A549 (cell line): ENCODE results near the gene CCL8. TPM values are rescaled to one million over a fixed set of nuclear protein-coding genes. Genes with fewer than 3 reads are reported as not detected.

ENCODE experiments used
- ATAC-seq, 2 experiments: fragments of 200-7000 bp in 1 of 2; fragments of >200 bp in 1 of 2; cut with Nextera tagmentation in 1 of 2; cut with Tn5 transposase in 1 of 2; 3 replicates each; pipeline versions ENCODE4 v1.8.0 to v1.9.1; 2018 to 2020; ENCODE audit warnings: mild to moderate bottlenecking in 1 of 2, moderate library complexity in 1 of 2
- CTCF ChIA-PET: fragments of 300-600 bp; sonication (Branson Sonifier 250); formaldehyde crosslinking; extraction: SDS; loops from one replicate; lab custom pipeline; 2021; ENCODE audit warnings: antibody characterized with exemption, inconsistent platforms; lab: Yijun Ruan, JAX
- POLR2A ChIA-PET: fragments of 350-600 bp; formaldehyde crosslinking; extraction: SDS; loops from one replicate; lab custom pipeline; 2021; ENCODE audit warnings: antibody characterized with exemption, inconsistent platforms; lab: Yijun Ruan, JAX
- DNase-seq, 2 experiments: peaks; one replicate each; pipeline versions ENCODE4 v3.0.0 to v3.0.0-alpha.2; 2011 to 2016; ENCODE audit warnings: low read depth in 1 of 2, low spot score in 1 of 2
- FAIRE-seq: peaks from 2 replicates; lab custom pipeline; 2011; peaks lifted over from hg19 to GRCh38; lab: Jason Lieb, UNC
- H3K27ac ChIP-seq, 2 experiments: fragments of >200 bp; sonication (Bioruptor Twin); formaldehyde crosslinking; 3 replicates each; pipeline ENCODE4 v1.5.1; 2016 to 2017
- H3K4me1 ChIP-seq: fragments of >200 bp; sonication (Bioruptor Twin); formaldehyde crosslinking; 3 replicates; pipeline ENCODE4 v1.6.1; 2016
- H3K4me2 ChIP-seq: fragments of >200 bp; sonication (Bioruptor Twin); formaldehyde crosslinking; 3 replicates; pipeline ENCODE4 v1.6.1; 2016
- H3K4me3 ChIP-seq: fragments of >200 bp; sonication (Bioruptor Twin); formaldehyde crosslinking; 3 replicates; pipeline ENCODE4 v1.5.1; 2016
- H3K9me3 ChIP-seq: fragments of >200 bp; sonication (Bioruptor Twin); formaldehyde crosslinking; 3 replicates; pipeline ENCODE4 v1.6.1; 2016
- ATOH8 ChIP-seq: fragments of 250-450 bp; sonication (Bioruptor Pico); IDR thresholded peaks from 2 replicates; pipeline ENCODE4 v1.5.0; 2020; ENCODE audit warnings: low read depth, mild to moderate bottlenecking, moderate library complexity
- BCL3 ChIP-seq: fragments of >200 bp; sonication (Bioruptor Twin); formaldehyde crosslinking; IDR thresholded peaks from 3 replicates; pipeline ENCODE4 v1.6.1; 2016
- CEBPB ChIP-seq, 2 experiments: fragments of >200 bp in 1 of 2; sonication (Bioruptor Twin) in 1 of 2; formaldehyde crosslinking in 1 of 2; IDR thresholded peaks; 2 replicates each; pipeline ENCODE4 v1.6.1; 2012 to 2016
- CTCF ChIP-seq: fragments of >200 bp; sonication (Bioruptor Twin); formaldehyde crosslinking; IDR thresholded peaks from 3 replicates; pipeline ENCODE4 v1.5.1; 2016
- EHF ChIP-seq: fragments of 250-450 bp; sonication (Bioruptor Pico); IDR thresholded peaks from 2 replicates; pipeline ENCODE4 v1.5.0; 2020; ENCODE audit warnings: mild to moderate bottlenecking
- HDAC2 ChIP-seq: fragments of 200-600 bp; sonication (generic); IDR thresholded peaks from 2 replicates; pipeline ENCODE4 v1.6.1; 2016
- HOXA7 ChIP-seq: fragments of 250-450 bp; sonication (Bioruptor Pico); IDR thresholded peaks from 2 replicates; pipeline ENCODE4 v1.5.0; 2020; ENCODE audit warnings: mild to moderate bottlenecking, moderate library complexity
- HOXB5 ChIP-seq: fragments of 250-450 bp; sonication (Bioruptor Pico); IDR thresholded peaks from 2 replicates; pipeline ENCODE4 v1.5.0; 2020; ENCODE audit warnings: mild to moderate bottlenecking, moderate library complexity
- JUN ChIP-seq, 2 experiments: fragments of >200 bp; sonication (Bioruptor Twin); formaldehyde crosslinking; IDR thresholded peaks; 2 replicates in 1 of 2; 3 replicates in 1 of 2; pipeline ENCODE4 v1.6.1; 2016 to 2017
- KDM1A ChIP-seq: fragments of 200-600 bp; sonication (generic); IDR thresholded peaks from 2 replicates; pipeline ENCODE4 v1.6.1; 2016; ENCODE audit warnings: low read depth, mild to moderate bottlenecking
- NFE2L2 ChIP-seq: fragments of 150-350 bp; conservative IDR thresholded peaks from 2 replicates; pipeline ENCODE4 v1.6.1; 2014; ENCODE audit warnings: low read length
- NR3C1 ChIP-seq: fragments of >200 bp; sonication (Bioruptor Twin); formaldehyde crosslinking; IDR thresholded peaks from 3 replicates; pipeline ENCODE4 v1.6.1; 2017
- PHF8 ChIP-seq: fragments of 200-600 bp; sonication (generic); IDR thresholded peaks from 2 replicates; pipeline ENCODE4 v1.6.1; 2016; ENCODE audit warnings: low read depth, mild to moderate bottlenecking, antibody characterized with exemption, moderate library complexity, borderline replicate concordance
- POLR2A ChIP-seq: IDR thresholded peaks from 2 replicates; pipeline ENCODE4 v1.6.1; 2012; ENCODE audit warnings: mild to moderate bottlenecking, low read length
- RAD21 ChIP-seq, 2 experiments: fragments of >200 bp in 1 of 2; sonication (Bioruptor Twin) in 1 of 2; formaldehyde crosslinking in 1 of 2; IDR thresholded peaks in 1 of 2; conservative IDR thresholded peaks in 1 of 2; 2 replicates in 1 of 2; 3 replicates in 1 of 2; pipeline ENCODE4 v1.6.1; 2012 to 2018; ENCODE audit warnings: inconsistent platforms in 1 of 2
- RARB ChIP-seq: fragments of 250-450 bp; sonication (Bioruptor Pico); IDR thresholded peaks from 2 replicates; pipeline ENCODE4 v1.8.0; 2021; ENCODE audit warnings: mild to moderate bottlenecking, moderate library complexity
- RNF2 ChIP-seq: fragments of 200-600 bp; sonication (generic); IDR thresholded peaks from 2 replicates; pipeline ENCODE4 v1.6.1; 2016; ENCODE audit warnings: low read depth, mild to moderate bottlenecking, antibody characterized with exemption, moderate library complexity, borderline replicate concordance
- TFCP2L1 ChIP-seq: fragments of 250-450 bp; sonication (Bioruptor Pico); IDR thresholded peaks from 2 replicates; pipeline ENCODE4 v1.5.0; 2021; ENCODE audit warnings: mild to moderate bottlenecking
- ZFP36 ChIP-seq: fragments of 450-650 bp; IDR thresholded peaks from 2 replicates; pipeline ENCODE4 v1.6.1; 2014; ENCODE audit warnings: borderline replicate concordance; ENCODE audit not compliant: partially characterized antibody
- ZNF302 ChIP-seq: fragments of 250-450 bp; sonication (Bioruptor Pico); IDR thresholded peaks from 2 replicates; pipeline ENCODE4 v1.9.0; 2021; ENCODE audit warnings: inconsistent platforms, mild to moderate bottlenecking, moderate library complexity
- ZSCAN20 ChIP-seq: fragments of 250-450 bp; sonication (Bioruptor Pico); IDR thresholded peaks from 2 replicates; pipeline ENCODE4 v1.8.0; 2022; ENCODE audit warnings: mild to moderate bottlenecking, moderate library complexity
- WGBS: methylation state at CpG from one replicate; pipeline ENCODE4 v1.1.6; 2017; ENCODE audit errors: missing lambda C conversion rate; 5-methylcytosine and 5-hydroxymethylcytosine counted together
- polyA plus RNA-seq, 4 experiments: library from polyadenylated mRNA; depleted of rRNA in 3 of 4; stranded (reverse); fragments of >200 nt; fragmentation: RNase III in 1 of 4; extraction: RNeasy Plus Mini Kit Qiagen cat#74134 plus additional on column Dnase treatment in 1 of 4; gene quantifications; 2 replicates in 3 of 4; 3 replicates in 1 of 4; pipeline ENCODE4 v1.2.3, GENCODE V29; 2011 to 2017
- TF ChIP-seq, protein P1 (sequence below): IDR thresholded peaks from 2 replicates; pipeline ENCODE4 v1.6.1; 2012

The CCL8 gene
- polyA plus RNA-seq, 2 of the 4 experiments (the other 2 are of a cell fraction), result not detected

DNA sequence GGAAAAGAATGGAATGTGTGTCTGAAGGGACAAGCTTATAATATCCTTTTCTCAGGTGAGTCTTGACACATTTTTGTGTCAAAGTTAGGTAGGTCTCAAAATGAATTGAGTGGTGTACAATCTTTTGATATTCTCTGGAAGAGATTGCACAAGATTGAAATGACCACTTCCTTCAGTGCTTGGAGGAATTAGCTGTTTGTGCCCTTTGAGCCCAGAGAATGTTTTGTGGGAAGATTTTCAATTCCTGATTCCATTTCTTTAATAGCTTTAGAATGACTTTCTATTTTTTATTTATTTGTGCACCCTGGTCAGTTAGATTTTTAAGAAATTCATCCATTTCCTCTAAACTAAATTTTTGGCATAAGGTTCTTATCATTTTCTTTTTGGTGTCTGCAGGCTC, 35.4 kb downstream of the CCL8 start (continued):
- TF ChIP-seq CTCF (no peak), HOXA7 (CRISPR knock-in tag) (no peak), NFE2L2 (no peak), POLR2A (no peak), ZSCAN20 (CRISPR knock-in tag) (no peak), ZFP36 (no peak), HOXB5 (CRISPR knock-in tag) (no peak), RAD21 (conservative IDR thresholded peaks at IDR 0.05 in 1 of 2, IDR thresholded peaks at IDR 0.05 in 1 of 2) (no peak), KDM1A (no peak)

DNA sequence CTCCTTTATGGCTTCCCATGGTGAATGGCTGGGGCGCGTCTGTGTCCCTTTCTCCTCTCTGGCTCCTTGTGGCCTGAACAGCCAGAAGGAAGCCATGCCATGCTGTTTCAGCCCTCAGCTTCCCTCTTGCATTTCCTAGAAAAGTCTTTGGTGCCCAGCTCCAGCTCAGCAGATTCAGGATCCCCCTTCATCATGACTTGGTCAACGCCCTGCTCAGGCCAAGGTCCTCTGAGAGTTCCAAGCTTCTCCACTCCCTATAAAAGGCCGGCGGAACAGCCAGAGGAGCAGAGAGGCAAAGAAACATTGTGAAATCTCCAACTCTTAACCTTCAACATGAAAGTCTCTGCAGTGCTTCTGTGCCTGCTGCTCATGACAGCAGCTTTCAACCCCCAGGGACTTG, 37.0 kb downstream of the CCL8 start, which contains the start of gene CCL13:
CCL13 (plus strand) TSS at position 287 of the 400 bp plus-strand sequence; CDS start at position 334, 47 bp downstream.
- DNase-seq (no peak), FAIRE-seq (no peak), ATAC-seq (no peak)
- TF ChIP-seq PHF8 (no peak), HOXB5 (CRISPR knock-in tag) (no peak), HDAC2 (no peak), ATOH8 (CRISPR knock-in tag) (no peak), NR3C1 (no peak), EHF (no peak), RNF2 (no peak), ZNF302 (no peak), KDM1A (no peak), BCL3 (no peak), RARB (CRISPR knock-in tag) (no peak), JUN (IDR thresholded peaks at IDR 0.05) (no peak)
- TF ChIP-seq, protein P1, sequence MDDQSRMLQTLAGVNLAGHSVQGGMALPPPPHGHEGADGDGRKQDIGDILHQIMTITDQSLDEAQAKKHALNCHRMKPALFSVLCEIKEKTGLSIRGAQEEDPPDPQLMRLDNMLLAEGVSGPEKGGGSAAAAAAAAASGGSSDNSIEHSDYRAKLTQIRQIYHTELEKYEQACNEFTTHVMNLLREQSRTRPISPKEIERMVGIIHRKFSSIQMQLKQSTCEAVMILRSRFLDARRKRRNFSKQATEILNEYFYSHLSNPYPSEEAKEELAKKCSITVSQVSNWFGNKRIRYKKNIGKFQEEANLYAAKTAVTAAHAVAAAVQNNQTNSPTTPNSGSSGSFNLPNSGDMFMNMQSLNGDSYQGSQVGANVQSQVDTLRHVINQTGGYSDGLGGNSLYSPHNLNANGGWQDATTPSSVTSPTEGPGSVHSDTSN, result no peak
- H3K4me3 ChIP-seq, result no peak within 1 kb of the TSS
- CTCF ChIA-PET, result interaction anchor here (1.0 to 18.3 kb wide), 4 partner anchors 12 to 178 kb away, joined by 3 to 571 read pairs (median 4); no protein-coding TSS in a partner anchor
- whole genome bisulfite sequencing, result 87% methylated on average over 5 of the region's 5 CpGs
- no peak within 1 kb of the TSS for H3K27ac ChIP-seq
- no peaks in the 10 kb centered on the region for H3K4me1 ChIP-seq
- peaks cover 8% of the 10 kb centered on the region; the same call in 2 of the 3 replicates for H3K9me3 ChIP-seq
- POLR2A ChIA-PET, result no interaction called here
- no peak within 1 kb of the TSS for H3K4me2 ChIP-seq

DNA sequence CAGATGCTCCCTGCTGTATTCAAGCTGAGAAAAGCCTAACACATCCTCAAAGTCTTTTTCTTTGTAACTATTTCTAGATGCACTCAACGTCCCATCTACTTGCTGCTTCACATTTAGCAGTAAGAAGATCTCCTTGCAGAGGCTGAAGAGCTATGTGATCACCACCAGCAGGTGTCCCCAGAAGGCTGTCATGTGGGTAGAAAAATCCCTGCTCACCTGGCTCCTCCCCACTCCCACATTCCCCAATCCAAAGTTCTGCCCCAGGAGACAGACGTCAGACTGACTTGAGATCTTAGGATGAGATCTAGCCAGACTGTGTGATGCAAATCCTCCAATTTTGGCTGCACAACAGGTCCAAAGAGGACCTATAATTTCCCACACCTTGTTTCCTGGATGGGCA, 38.2 kb downstream of the CCL8 start:
- Histone ChIP-seq H3K27ac (no peak overlapping the region), H3K4me2 (no peak overlapping the region), H3K4me1 (no peaks in the 10 kb centered on the region), H3K4me3 (no peak overlapping the region), H3K9me3 (peaks cover 8% of the 10 kb centered on the region; the same call in 2 of the 3 replicates)
- WGBS, result 40% methylated on average over 2 of the region's 2 CpGs
- ChIA-PET POLR2A (no interaction called here), CTCF (interaction anchor here (1.3 to 18.3 kb wide), 4 partner anchors 11 to 155 kb away, joined by 3 to 571 read pairs (median 5); no protein-coding TSS in a partner anchor)
- FAIRE-seq, result no peak
- ATAC-seq, result no peak
- no peak for DNase-seq
- TF ChIP-seq RNF2, result no peak
- no peak for TF ChIP-seq KDM1A
- TF ChIP-seq CEBPB (IDR thresholded peaks at IDR 0.05), result no peak
- TF ChIP-seq TFCP2L1 (CRISPR knock-in tag), result no peak
